ENCODE data around the gene WDFY4.

The WDFY4 gene

GRCh38 chr10:48771234-48771633, 86.6 kb downstream of the WDFY4 start:
- DNase-seq (ENCODE audit: low read depth in 2 of 3, low spot score in 1 of 3) = no peak

GRCh38 chr10:48772059-48772458, 87.4 kb downstream of the WDFY4 start:
- DNase-seq (ENCODE audit: low read depth in 2 of 3, low spot score in 1 of 3) = no peak

GRCh38 chr10:48773580-48773979, 88.9 kb downstream of the WDFY4 start:
- DNase-seq (ENCODE audit: low read depth in 2 of 3, low spot score in 1 of 3) = no peak

GRCh38 chr10:48774416-48775205, 89.9 kb downstream of the WDFY4 start:
- no peak for DNase-seq (ENCODE audit: low read depth in 2 of 3, low spot score in 1 of 3)

GRCh38 chr10:48775206-48775517, 90.5 kb downstream of the WDFY4 start:
- no peak for DNase-seq (ENCODE audit: low read depth in 2 of 3, low spot score in 1 of 3)

- DNase-seq (ENCODE audit: low read depth in 2 of 3, low spot score in 1 of 3) = no peak
Measured at GRCh38 chr10:48776005-48776522, 91.4 kb downstream of the WDFY4 start.

GRCh38 chr10:48776528-48776927, 91.9 kb downstream of the WDFY4 start:
- DNase-seq (ENCODE audit: low read depth in 2 of 3, low spot score in 1 of 3) = no peak

GRCh38 chr10:48777110-48777509, 92.4 kb downstream of the WDFY4 start:
- DNase-seq (ENCODE audit: low read depth in 2 of 3, low spot score in 1 of 3) = no peak

GRCh38 chr10:48778193-48778857, 93.7 kb downstream of the WDFY4 start:
- DNase-seq (ENCODE audit: low read depth in 2 of 3, low spot score in 1 of 3) = no peak

GRCh38 chr10:48779077-48779476, 94.4 kb downstream of the WDFY4 start:
- DNase-seq (ENCODE audit: low read depth in 2 of 3, low spot score in 1 of 3) = no peak

GRCh38 chr10:48779546-48780152, 95.0 kb downstream of the WDFY4 start:
- no peak for DNase-seq (ENCODE audit: low read depth in 2 of 3, low spot score in 1 of 3)

GRCh38 chr10:48780341-48780740, 95.7 kb downstream of the WDFY4 start:
- DNase-seq (ENCODE audit: low read depth in 2 of 3, low spot score in 1 of 3) = no peak

GRCh38 chr10:48782386-48782785, 97.7 kb downstream of the WDFY4 start:
- DNase-seq (ENCODE audit: low read depth in 2 of 3, low spot score in 1 of 3) = no peak

- no peak for DNase-seq (ENCODE audit: low read depth in 2 of 3, low spot score in 1 of 3)
Measured at GRCh38 chr10:48784031-48784430, 99.4 kb downstream of the WDFY4 start.

- no peak for DNase-seq (ENCODE audit: low read depth in 2 of 3, low spot score in 1 of 3)
Measured at GRCh38 chr10:48785796-48786195, 101.1 kb downstream of the WDFY4 start.

GRCh38 chr10:48786606-48787282, 102.1 kb downstream of the WDFY4 start:
- DNase-seq (ENCODE audit: low read depth in 2 of 3, low spot score in 1 of 3) = no peak

- no peak for DNase-seq (ENCODE audit: low read depth in 2 of 3, low spot score in 1 of 3)
Measured at GRCh38 chr10:48788554-48788953, 103.9 kb downstream of the WDFY4 start.

GRCh38 chr10:48789486-48790456, 105.1 kb downstream of the WDFY4 start:
- no peak for DNase-seq (ENCODE audit: low read depth in 2 of 3, low spot score in 1 of 3)

- DNase-seq (ENCODE audit: low read depth in 2 of 3, low spot score in 1 of 3) = no peak
Measured at GRCh38 chr10:48790457-48791044, 105.9 kb downstream of the WDFY4 start.

- DNase-seq (ENCODE audit: low read depth in 2 of 3, low spot score in 1 of 3) = no peak
Measured at GRCh38 chr10:48791267-48791928, 106.7 kb downstream of the WDFY4 start.
